ENCODE measurements around the gene LRRK1.

GRCh38 chr15:101063891-101064794 is 145.0 kb downstream of the LRRK1 start:
- TF ChIP-seq, protein P1, sequence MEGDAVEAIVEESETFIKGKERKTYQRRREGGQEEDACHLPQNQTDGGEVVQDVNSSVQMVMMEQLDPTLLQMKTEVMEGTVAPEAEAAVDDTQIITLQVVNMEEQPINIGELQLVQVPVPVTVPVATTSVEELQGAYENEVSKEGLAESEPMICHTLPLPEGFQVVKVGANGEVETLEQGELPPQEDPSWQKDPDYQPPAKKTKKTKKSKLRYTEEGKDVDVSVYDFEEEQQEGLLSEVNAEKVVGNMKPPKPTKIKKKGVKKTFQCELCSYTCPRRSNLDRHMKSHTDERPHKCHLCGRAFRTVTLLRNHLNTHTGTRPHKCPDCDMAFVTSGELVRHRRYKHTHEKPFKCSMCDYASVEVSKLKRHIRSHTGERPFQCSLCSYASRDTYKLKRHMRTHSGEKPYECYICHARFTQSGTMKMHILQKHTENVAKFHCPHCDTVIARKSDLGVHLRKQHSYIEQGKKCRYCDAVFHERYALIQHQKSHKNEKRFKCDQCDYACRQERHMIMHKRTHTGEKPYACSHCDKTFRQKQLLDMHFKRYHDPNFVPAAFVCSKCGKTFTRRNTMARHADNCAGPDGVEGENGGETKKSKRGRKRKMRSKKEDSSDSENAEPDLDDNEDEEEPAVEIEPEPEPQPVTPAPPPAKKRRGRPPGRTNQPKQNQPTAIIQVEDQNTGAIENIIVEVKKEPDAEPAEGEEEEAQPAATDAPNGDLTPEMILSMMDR (IDR thresholded peaks at IDR 0.05) = no peak
- no peak for TF ChIP-seq POLR2A (IDR thresholded peaks at IDR 0.05)

Data from ovary (tissue), 3 donors.